ENCODE results near the gene GNG3.
"Not testable (repeated sequence)": the region's sequence is repeated elsewhere in the genome, so short reads cannot be mapped to it uniquely, and the experiment has no call there.

Gene GNG3

DNA sequence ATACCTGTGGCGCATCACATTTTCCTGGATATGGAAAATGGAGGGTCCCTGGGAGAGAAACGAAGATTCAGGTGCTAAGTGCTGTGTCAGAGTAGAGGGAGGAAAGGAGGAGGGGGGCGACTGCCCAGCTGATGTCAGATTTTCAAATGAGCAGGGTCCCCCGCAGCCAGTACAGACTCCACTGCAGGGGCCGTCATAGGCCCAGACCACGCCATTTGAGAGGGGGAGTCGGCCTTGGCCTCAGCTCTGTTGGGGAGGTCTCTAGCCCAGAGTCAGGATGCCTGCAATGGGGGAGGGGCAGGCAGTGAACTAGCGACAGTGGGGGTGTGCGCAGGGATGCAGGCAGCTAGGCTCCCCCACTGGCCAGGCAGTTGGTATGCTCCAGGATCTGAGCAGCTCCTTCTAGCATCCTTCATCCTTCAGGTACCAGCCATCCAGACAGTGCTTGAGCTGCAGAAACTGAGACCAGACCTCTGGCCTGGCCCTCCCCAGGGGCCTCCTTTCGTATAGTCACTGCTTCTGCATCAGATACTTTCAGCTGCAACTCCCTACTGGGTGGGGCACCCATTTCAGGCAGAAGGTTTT is at the start of gene GNG3, which contains the start of gene BSCL2:
TSS of gene GNG3 (plus strand) at position 400 of the 585 bp plus-strand sequence. CDS start 620 bp downstream, outside the sequence.
TSS of gene BSCL2 (minus strand) at position 148 of the 585 bp plus-strand sequence. CDS start 229 bp downstream, outside the sequence.
- DNase-seq, result no peak

DNA sequence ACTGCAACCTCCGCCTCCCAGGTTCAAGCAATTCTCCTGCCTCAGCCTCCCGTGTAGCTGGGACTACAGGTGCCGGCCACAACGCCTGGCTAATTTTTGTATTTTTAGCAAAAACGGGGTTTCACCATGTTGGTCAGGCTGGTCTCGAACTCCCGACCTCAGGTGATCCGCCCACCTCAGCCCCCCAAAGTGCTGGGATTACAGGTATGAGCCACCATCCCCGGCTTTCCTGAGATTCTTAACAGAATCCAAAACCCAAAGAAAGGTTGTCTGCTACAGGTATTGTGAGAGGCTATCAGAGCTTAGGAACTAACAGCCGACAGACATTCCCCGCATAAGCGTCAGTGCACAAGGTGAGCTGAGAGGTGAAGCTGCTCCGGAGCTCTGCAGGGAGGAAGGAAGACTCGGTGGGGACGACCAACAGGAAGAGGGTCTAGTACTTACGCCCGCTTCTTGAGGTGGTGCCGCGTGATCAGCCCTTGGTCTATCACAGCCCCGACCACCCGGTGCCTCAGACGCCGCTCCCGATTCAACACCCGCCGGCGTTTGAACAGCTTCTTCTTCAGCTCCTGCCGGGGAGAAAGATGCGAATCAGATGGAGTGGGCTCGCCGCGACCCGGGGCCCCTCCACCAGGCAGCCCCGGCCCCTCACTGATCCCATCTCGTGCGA is 42.9 kb upstream of the GNG3 start:
- DNase-seq, result no peak

DNA sequence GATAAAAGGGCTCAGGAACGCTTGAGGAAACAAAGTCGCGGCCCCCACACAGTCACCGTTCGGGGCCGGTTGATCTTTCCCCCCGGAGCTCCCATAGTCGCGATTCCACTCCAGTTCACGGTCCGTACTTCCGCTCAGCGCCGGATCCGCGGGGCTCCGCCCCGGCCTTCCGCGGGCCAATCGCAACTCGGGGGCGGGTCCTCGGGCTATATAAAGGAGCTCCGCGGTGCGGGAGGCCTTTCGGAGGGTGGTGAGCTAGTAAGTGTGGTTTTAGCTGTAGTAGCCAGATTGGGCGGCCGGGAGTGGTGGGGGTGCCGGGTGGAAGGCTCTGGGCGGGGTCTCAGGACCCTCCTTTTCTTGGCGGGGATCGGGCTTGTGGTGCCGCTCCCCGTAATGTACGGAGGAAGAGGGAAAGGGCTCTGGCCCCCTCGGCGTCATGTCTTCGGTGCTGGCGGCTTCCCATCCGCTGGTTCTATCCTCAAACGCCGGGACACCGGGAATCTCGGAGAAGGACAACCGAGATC is 42.3 kb upstream of the GNG3 start, which contains the start of the genes C11orf98 and CSKMT:
TSS of gene C11orf98 (minus strand) at position 136 of the 524 bp plus-strand sequence. CDS start at position 95, 41 bp downstream.
TSS of gene CSKMT (plus strand) at position 238 of the 524 bp plus-strand sequence. CDS start 568 bp downstream, outside the sequence.
- DNase-seq, result peak; percentile 98

DNA sequence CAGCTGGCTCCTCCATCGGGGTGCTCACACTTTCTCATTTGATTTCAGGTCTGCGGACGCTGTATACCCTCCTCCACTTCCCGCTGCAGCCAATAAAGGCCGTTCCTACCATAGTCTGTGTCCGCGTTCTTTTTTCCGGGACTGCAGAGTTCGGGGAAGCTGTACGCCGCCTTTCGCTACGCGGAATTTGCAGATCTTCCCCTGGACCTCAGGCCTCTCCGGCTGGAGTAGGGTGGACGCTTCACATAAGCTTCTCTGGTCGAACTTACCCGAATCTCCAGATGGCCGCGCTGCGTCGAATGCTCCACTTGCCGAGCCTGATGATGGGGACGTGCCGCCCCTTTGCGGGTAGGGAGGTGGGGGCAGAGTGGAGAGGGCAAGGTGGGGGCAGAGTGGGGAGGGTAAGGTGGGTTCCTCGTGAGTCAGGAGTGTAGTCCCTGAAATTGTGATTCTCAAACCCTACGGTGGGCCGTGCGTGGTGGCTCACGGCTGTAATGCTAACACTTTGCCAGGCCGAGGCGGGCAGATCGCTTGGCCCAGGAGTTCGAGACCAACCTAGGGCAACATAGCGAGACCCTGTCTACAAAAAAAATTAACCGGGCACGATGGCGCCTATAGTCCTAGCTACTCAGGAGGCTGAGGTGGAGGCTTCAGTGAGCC is 41.7 kb upstream of the GNG3 start:
- DNase-seq, result peak; percentile 66

DNA sequence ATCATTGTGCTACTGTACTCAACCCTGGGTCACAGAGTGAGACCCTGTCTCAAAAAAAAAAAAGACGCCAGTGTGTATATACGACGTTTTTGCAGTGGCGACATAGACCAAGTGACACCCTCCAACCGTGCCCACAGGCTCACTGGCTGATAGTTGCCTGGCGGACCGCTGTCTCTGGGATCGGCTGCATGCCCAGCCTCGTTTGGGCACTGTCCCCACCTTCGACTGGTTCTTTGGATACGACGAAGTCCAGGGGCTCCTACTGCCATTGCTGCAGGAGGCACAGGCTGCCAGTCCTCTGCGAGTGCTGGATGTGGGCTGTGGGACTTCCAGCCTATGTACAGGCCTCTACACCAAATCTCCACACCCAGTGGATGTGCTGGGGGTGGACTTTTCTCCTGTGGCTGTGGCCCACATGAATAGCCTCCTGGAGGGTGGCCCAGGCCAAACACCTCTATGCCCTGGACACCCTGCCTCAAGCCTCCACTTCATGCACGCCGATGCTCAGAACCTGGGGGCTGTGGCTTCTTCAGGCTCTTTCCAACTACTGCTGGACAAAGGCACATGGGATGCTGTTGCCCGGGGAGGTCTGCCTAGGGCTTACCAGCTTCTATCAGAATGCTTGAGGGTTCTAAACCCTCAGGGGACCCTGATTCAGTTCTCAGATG is 41.1 kb upstream of the GNG3 start:
- no peak for DNase-seq

DNA sequence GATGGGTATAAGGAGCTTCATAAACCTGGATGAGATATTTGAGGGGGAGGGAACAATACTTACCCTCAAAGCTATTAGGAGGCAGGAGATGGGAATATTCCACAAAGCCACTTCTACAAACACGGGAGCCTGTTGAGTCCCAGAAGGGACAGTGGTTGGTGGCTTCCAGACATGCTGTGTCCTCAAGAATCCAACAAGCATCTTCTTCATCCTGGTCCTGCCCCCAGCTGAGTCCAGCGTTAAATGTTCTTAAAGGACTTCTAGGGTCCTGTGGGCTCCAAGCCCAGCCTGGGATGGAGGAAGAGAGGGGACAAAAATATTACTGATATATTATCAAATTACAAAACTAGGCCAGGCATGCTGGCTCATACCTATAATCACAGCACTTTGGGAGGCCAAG is 40.0 kb upstream of the GNG3 start:
- DNase-seq, result no peak

DNA sequence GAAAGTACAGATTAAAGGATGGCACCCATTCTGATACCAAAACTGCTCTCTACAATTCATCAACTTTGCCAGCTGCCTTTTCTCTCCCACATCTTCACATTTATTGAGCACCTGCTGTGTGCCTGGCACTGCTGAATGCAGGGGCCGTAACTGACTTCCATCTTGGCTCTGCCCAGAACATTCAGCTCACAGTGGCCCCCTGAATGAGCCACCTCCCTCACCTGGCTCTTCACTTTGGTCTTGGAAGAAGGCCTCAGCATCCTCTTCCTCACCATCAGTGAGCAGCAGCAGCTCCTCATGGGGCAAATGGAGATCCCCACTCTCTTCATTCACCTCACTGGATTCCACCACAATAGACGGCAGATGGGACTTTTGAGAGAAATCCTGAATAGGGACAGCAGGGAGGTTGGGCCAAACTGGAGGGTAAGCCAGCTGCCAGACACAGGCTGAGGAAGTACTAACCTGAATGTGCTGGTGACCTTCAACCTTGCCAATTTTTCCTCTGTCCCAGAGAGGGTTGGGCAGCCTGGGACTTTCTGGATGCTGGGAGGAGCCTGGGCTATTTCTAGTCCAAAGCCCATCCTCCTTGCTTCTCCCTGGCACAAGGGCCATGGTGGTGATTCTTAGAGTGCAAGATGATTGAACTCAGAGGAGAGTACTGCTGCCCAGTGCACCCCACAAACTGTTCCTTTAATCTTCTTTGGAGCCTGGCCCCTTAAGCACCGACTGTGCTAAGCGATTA is 37.9 kb upstream of the GNG3 start:
- no peak for DNase-seq

DNA sequence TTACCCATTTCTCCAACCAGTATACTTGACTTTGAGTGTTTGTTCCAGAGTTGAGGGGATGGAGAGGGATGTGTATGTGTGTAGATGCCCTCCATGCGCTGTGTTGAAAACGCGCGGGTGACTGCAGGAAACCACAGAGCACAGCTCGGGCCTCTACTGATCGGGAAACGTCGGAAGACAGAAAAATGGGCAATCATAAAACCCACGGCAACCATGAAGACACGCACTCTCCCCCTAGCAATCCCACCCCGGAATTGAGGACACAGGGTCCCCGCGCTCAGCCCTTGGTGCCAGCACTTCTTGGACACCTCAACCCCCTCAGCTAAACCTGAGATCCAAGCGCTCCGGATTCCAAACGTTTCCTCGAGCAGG is 36.3 kb upstream of the GNG3 start:
- DNase-seq, result no peak

DNA sequence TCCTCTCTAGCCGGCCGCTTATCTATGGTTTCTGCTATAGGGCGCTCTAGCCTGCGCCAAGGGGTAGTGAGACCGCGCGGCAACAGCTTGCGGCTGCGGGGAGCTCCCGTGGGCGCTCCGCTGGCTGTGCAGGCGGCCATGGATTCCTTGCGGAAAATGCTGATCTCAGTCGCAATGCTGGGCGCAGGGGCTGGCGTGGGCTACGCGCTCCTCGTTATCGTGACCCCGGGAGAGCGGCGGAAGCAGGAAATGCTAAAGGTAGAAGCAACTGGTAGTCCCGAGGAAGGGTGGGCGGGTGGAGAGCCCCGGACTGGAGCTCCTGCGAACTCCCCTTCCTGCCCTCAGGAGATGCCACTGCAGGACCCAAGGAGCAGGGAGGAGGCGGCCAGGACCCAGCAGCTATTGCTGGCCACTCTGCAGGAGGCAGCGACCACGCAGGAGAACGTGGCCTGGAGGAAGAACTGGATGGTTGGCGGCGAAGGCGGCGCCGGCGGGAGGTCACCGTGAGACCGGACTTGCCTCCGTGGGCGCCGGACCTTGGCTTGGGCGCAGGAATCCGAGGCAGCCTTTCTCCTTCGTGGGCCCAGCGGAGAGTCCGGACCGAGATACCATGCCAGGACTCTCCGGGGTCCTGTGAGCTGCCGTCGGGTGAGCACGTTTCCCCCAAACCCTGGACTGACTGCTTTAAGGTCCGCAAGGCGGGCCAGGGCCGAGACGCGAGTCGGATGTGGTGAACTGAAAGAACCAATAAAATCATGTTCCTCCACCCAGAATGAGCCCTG is 35.7 kb upstream of the GNG3 start, which contains the start of the genes LBHD1 and UQCC3:
TSS of gene LBHD1 (minus strand) at position 660 of the 782 bp plus-strand sequence. CDS start 2,236 bp downstream, outside the sequence.
TSS of gene UQCC3 (plus strand) at position 66 of the 782 bp plus-strand sequence. CDS start at position 139, 73 bp downstream.
- DNase-seq, result peak; percentile 75

DNA sequence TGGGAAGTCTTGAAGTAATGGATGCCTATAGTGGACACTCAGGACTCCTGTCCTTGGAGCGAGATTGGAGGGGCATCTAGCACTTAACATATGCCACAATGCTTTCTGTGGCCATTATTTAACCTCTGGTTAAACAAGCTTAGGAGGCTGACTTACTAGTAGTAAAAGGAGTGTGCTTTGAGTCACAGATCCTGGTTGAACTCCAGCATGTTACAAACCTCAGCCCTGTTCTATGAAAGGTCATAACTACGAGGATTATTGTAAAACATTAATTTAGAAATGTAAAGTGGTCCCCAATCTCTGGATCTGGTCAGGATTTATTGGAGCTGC is 34.3 kb upstream of the GNG3 start:
- no peak for DNase-seq

DNA sequence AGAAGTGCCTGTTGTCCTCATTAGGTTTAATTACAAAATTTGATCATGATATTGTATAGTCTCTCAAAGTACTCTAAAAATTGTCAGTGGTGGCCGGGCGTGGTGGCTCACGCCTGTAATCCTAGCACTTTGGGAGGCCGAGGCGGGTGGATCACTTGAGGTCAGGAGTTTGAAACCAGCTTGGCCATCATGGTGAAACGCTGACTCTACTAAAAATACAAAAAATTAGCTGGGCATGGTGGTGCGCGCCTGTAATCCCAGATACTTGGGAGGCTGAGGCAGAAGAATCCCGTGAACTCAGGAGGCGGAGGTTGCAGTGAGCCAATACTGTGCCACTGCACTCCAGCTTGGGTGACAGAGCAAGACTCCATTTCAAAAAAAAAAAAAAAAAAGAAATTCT is 32.1 kb upstream of the GNG3 start:
- not testable (repeated sequence) for DNase-seq

DNA sequence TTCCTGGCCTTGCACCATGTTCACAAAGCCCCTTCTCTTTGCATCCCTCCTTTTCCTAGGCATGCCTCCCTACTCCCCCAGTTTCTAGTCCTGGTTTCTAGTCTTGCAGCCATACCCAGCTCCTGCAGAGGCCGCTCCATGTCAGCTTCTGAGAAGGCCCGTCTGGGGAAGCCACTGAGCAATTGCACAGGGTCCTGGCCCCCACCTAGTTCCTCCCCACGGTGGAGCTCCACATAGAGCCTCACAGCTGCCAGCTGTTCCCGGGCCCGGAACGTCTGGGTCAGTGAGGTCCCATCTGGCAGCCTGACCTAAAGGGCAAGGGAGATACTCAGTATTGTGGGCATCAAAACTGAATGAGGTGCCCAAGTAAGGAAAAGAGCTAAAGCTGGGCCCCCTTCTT is 30.8 kb upstream of the GNG3 start:
- no peak for DNase-seq

DNA sequence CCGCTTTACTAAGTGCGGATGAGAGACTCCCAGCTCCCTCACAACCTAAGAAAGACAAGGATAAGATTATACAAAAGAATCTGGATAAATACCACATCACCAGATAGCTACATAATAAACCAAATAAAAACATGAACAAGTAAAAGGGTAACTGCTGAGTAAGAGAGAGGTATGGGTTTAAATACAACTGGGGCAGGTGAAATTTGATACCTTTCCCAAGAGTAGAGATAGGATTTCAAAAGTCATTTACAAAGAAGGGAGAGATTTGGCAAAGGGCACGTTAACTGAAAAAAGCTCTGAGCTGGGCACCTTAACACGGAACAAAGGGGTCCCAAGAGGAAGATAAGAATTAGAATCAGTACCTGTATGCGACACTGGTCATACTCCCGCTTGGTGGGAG is 30.3 kb upstream of the GNG3 start:
- DNase-seq, result no peak

DNA sequence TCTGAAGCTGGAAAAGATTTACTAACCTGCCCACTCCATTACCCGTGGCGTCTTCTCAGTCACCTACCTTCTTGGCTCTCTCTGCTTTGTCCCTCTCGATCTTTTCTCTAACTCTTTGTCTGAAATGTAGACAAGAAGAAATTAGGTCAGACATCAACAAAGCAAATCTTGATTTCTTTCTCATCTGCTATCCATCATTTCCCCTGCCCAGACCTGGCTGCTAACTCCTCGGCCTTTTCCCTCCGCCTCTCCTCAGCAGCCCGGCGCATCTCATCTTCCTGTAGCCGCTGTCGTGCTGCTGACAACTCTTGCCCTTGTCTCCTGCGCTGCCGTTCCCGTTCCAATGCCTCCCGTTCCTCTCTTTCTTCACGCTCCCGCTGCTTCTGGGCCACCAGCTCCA is 29.8 kb upstream of the GNG3 start:
- no peak for DNase-seq

DNA sequence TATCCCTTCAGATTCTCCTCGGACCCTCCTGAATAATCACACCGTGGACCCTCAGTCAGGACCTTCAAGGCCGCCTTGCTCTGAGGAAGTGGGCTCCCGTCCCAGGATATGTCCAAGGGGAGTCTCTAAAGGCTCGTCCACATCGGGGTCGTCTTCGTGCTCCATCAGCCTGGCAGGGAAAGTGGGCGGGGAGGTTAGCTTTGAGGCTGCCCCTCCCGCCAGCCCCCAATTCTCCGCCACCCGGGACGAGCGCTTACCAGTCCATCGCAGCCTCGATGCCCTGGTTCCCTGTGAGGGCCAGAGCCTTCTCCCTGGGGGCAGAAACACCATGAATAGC is 29.1 kb upstream of the GNG3 start:
- DNase-seq, result no peak

DNA sequence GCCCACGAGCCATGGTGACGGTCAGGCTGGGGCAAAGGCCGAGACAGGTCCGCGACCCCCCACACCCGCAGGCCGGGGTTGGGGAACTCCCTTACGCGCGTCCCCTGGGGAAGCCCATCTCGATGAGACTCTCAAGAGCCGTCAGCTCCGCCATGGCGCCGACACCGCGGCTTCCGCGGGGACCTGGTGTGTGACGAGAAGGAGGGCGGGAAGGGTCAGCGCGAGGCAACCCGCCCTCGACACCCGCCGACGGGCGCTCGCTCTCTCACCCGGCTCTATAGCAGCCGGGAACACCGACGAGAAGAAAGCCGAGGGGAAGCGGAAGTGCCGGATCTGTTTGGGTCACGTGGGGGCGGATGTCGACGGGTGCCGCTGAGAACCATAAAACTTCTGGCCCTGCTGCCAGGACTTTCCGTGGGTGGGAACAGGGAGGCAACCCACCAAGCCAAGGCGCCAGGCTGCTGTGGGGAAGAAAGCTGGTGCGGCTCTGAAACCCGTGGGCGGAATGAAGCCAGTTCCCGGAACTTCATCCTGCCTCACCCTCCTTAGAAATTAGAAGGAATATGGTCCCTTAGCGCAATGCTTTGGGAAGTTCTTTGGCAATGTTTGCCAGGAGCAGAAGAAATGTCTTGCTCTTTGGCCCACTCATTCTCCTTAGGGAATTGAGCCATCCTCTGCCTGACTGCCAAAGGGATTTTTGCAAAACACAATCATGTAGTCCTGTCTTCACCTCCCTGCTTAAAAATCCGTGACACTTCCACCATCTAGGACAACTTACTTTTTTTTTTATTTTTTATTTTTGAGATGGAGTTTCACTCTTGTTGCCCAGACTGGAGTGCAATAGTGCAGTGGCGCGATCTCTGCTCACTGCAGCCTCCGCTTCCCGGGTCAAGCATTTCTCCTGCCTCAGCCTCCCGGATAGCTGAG is 28.4 kb upstream of the GNG3 start, which contains the start of gene UBXN1:
TSS of gene UBXN1 (minus strand) at position 304 of the 927 bp plus-strand sequence. CDS start at position 154, 150 bp downstream.
- peak; percentile 79 for DNase-seq

DNA sequence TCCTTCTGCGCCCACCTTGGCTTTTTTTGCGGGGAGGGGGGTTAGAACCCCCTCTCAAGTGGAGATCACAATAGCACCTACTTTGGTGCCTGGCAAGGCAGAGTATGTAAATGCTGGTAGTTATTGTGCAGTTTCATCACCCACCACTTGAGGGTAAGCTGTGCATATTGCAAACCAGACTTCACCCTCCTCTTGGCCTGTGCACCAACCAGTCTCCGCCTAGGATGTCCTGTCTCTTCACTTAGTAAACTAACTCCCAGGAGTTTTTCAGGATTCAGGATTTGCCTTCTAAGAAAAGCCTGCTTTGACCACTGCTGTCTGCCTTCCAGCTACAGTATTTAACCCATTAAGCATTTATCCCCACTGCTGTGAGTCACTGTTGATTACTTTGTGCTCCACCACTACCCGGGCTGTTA is 26.6 kb upstream of the GNG3 start:
- no peak for DNase-seq

DNA sequence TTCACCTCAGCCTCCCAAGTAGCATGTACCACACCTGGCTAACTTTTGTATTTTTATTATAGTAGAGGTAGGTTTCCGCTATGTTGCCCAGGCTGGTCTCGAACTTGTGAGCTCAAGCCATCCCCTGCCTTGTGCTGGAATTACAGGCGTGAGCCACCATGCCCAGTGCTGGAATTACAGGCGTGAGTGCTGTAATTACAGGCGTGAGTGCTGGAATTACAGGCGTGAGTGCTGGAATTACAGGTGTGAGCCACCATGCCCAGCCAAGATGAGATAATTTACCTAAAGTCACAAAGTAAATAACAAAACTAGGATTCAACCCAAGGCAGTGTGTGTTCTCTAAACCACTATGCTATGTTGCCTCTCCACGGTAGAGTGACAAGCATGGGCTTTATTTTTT is 25.0 kb upstream of the GNG3 start:
- no peak for DNase-seq

DNA sequence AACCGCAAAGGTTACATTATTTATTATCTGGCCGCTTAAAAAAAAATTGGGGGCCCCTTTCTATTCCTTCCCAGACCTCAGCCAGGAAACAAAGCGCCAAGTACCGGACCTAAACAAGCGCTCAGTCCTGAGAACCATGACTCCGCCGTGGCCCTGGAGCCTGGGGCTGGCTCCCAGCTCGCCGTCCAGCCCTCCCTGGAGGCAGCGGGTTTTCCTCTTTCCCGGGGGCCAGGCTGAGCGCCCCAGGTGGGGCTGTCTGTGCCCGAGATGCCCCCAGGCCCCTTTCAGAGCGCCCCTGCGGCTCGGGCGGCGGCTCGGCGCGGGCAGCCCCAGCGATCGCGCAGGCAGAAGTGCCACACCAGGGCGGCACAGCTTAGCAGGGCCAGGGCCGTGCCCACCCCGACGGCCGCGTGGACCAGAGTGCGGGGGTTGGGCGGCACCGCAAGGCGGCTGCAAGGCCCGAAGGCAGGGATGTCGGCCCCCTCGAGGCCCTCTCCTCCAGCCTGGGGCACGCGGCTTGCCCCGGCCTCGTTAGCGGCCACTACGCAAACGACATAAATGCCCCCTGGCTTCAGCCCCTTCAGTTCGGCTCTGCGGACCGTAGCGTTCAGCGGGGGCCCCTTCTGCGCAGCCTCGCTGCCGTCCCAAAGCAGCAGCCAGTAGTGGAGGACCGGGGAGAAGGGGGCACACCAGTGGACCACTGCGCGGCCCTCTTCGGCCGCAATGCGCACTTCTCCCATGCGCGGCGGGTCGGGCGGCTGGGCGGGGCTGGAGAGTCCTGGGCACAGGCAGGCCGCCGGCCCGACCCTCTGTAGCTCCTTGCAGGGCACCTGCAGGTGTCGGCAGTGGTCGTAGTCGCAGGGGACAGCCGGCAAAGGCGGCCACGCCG is 19.7 kb upstream of the GNG3 start:
- no peak for DNase-seq
